Measurements from ENCODE around the gene SEC31A. TPM values are rescaled to one million over a fixed set of nuclear protein-coding genes. Genes with fewer than 3 reads are reported as not detected.
A peak's percentile ranks its signal among the peaks of the same experiment; 100 is the strongest.

SEC31A gene
- total and polyA plus RNA-seq, 9 donors: 142 to 388 (median 287) TPM

DNA sequence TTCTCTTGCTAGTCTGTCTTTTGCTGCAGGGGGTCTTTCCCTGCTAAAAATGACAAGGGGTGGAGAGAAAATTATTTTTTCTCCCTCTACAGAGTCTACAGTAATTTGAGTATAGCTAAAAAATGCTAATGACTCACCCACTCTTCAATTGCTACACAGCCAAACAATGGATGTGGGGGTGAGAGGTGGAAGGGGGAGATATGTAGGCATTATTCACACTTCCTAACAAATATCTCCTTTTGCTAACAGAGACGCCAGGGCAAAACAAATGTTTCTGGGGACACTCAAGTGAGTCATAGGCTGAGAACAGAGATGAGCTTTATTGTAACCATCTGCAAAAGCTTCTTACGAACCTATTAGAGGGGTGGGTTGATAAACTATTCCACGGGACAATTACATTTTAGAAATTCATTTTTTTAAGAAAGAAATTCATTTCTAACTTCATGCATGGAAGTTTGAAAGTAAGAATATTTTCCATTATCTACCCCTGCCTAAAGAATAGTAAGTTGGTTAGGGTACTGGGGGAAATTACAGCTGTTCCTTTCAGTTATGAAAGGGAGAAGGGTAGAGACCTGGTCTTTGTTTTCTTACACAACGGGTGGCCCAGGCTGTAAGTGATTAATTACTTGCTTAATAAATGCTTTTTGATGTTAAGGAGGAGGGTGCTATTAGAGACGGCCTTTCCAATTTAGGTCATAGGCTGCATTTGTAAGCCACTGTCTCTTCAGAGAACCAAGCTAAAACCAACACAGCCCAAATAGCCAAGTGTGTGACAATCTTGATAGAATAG is 105.1 kb downstream of the SEC31A start:
- no peaks in the 10 kb centered on the region for H3K9me3 ChIP-seq
- WGBS, 3 donors: 18 to 25% (median 23%) methylated on average over 5 of the region's 5 CpGs
- intact Hi-C loops (cut with DNase I): no loop called here
- DNase-seq: peak in 1 of 5 donors; percentile 51
- H3K36me3 ChIP-seq: no peaks in the 10 kb centered on the region
- no peaks in the 10 kb centered on the region for H3K27me3 ChIP-seq
- TF ChIP-seq POLR2A (IDR thresholded peaks at IDR 0.05) (no peak), EP300 (IDR thresholded peaks at IDR 0.05) (no peak)
- TF ChIP-seq, protein P1, sequence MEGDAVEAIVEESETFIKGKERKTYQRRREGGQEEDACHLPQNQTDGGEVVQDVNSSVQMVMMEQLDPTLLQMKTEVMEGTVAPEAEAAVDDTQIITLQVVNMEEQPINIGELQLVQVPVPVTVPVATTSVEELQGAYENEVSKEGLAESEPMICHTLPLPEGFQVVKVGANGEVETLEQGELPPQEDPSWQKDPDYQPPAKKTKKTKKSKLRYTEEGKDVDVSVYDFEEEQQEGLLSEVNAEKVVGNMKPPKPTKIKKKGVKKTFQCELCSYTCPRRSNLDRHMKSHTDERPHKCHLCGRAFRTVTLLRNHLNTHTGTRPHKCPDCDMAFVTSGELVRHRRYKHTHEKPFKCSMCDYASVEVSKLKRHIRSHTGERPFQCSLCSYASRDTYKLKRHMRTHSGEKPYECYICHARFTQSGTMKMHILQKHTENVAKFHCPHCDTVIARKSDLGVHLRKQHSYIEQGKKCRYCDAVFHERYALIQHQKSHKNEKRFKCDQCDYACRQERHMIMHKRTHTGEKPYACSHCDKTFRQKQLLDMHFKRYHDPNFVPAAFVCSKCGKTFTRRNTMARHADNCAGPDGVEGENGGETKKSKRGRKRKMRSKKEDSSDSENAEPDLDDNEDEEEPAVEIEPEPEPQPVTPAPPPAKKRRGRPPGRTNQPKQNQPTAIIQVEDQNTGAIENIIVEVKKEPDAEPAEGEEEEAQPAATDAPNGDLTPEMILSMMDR (IDR thresholded peaks at IDR 0.05): no peak
- H3K4me3 ChIP-seq: no peak overlapping the region
- H3K27ac ChIP-seq: no peak overlapping the region
- peaks cover 26% of the 10 kb centered on the region for H3K4me1 ChIP-seq (ENCODE audit: insufficient read depth)

DNA sequence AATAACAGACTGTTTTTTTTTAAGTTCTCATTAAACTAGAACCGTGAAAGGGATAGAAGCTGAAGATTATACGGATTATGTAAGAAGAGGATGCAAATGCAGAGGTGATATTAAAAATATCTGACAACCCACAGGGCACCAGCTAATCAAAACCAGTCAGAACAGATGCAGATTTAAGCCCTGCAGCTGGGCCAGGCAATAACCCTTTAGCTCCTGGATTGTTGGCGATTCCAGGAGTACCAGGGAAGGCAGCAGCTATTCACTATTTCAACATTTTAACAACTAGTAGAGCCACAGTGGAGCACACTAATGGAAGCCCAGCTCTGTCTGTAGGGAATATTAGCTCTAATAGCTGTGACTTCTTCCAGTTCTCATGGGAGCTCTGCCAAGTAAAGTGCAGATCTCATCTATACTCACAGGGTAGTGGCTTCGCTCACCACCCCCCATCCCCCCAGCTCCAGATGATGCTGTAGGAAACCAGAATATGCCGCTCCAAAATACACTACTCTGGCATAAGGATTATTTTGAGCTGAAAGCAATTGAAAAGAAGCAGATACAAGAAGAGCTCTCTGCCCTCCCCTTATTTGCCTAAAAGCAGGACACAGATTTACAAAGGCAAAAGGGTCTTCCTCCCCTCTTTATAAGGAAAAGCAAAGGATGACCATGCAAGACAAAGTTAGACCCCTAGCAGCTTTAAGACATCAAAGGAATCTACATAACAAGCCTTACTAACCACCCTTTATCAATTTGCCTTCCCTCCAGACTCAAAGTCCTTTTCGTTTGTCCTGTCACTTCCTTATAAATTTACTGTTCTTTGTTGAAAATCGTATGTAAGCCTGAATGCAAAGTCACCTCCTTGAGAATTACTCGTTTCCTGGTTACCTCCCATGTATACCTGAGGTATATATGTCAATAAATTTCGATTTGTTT is 106.0 kb downstream of the SEC31A start:
- Histone ChIP-seq H3K27ac (peak overlapping the region in 1 of 2 donors; percentile 38), H3K36me3 (no peaks in the 10 kb centered on the region), H3K9me3 (no peaks in the 10 kb centered on the region), H3K4me1 (ENCODE audit: insufficient read depth) (peaks cover 25% of the 10 kb centered on the region), H3K4me3 (no peak overlapping the region), H3K27me3 (no peaks in the 10 kb centered on the region)
- no peak for TF ChIP-seq EP300 (IDR thresholded peaks at IDR 0.05)
- no peak for TF ChIP-seq POLR2A (IDR thresholded peaks at IDR 0.05)
- TF ChIP-seq, protein P1 (IDR thresholded peaks at IDR 0.05): no peak
- 28 to 40% (median 30%) methylated on average over 9 of the region's 9 CpGs for WGBS, 3 donors
- no peak for DNase-seq
- intact Hi-C loops (cut with DNase I): no loop called here

DNA sequence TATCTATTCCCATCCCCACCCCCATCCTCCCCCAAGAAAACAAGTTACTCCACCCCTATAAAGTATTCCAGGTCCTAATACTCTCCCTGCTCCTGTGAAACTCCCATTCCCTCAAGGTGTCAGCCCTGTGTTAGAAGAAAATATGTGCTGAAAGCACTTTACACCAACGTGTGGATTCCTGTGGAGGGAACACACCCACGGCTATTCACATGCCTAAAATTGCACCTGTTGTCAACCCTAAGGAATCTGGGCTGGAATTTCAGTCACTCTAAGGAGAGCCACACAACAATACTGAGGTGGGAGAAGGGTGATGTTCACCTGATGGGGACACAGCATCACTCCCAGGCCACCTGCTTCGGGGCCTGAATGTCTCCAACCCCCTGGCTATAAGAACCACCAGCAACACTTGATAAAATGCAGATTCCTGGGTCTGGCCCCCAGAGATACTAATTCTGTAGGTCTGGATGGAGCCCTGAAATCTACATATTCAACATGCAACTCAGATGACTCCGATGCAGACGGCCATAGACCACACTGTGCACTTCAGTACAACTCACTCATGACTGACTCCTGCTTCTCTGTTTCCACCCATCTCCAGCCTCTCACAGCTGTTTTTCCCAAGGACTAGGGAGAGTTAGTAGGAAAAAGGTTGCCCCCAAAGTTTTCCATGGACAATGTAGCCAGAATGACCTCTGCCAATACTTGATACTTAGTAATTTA is 108.2 kb downstream of the SEC31A start:
- no peak for DNase-seq

More for the DNA sequence above, 108.2 kb downstream of the SEC31A start:
- 58 to 86% (median 73%) methylated on average over 5 of the region's 5 CpGs for WGBS, 3 donors
- Histone ChIP-seq H3K27ac (no peak overlapping the region), H3K9me3 (no peaks in the 10 kb centered on the region), H3K36me3 (no peaks in the 10 kb centered on the region), H3K4me3 (no peak overlapping the region), H3K27me3 (no peaks in the 10 kb centered on the region), H3K4me1 (ENCODE audit: insufficient read depth) (peaks cover 23% of the 10 kb centered on the region)
- TF ChIP-seq, protein P1 (IDR thresholded peaks at IDR 0.05): no peak
- no peak for TF ChIP-seq EP300 (IDR thresholded peaks at IDR 0.05)
- intact Hi-C loops (cut with DNase I): no loop called here
